ENCODE data around the gene TBX10.
"Not testable (repeated sequence)": the region's sequence is repeated elsewhere in the genome, so short reads cannot be mapped to it uniquely, and the experiment has no call there.

TBX10 gene

DNA sequence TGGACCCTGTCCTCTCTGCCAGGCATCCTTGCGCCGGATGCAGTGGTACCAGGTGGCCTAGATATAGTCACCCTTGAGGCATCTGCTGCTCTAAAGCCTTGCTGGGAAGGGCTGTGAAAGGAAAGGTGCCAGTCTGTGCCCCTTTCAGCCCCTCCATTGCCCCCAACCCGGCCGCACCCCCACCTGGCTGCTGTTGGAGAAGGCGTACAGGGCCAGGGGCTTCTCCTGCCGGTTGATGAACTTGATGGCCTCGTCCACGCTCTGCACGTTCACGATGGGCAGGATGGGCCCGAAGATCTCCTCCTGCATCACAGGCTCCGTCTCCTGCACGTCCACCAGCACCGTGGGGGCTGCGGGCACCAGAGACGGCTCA is 24.6 kb upstream of the TBX10 start:
- DNase-seq, result no peak

- no peak for DNase-seq
Measured at GRCh38 chr11:67663532-67664212, 24.1 kb upstream of the TBX10 start.

- DNase-seq, result no peak
Measured at GRCh38 chr11:67662835-67663531, 23.4 kb upstream of the TBX10 start.

GRCh38 chr11:67662142-67662834 is 22.7 kb upstream of the TBX10 start:
- no peak for DNase-seq

DNA sequence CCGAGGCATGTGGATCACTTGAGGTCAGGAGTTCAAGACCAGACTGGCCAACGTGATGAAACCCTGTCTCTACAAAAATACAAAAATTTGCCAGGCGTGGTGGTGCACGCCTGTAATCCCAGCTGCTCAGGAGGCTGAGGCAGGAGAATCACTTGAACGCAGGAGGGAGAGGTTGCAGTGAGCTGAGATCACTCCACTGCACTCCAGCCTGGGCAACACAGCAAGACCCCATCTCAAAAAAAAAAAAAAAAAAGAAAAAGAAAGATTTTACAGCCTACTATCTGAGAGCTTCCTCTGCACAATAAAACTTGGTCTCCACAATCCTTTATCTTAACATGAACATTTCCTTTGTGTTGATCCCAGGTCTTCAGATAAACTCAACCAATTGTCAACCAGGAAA is 21.2 kb upstream of the TBX10 start:
- not testable (repeated sequence) for DNase-seq

GRCh38 chr11:67659651-67660165 is 20.1 kb upstream of the TBX10 start:
- DNase-seq, result not testable (repeated sequence)

GRCh38 chr11:67657300-67657699 is 17.7 kb upstream of the TBX10 start:
- DNase-seq, result no peak

GRCh38 chr11:67656278-67656922 is 16.8 kb upstream of the TBX10 start:
- DNase-seq, result no peak

- no peak for DNase-seq
Measured at GRCh38 chr11:67654225-67654624, 14.7 kb upstream of the TBX10 start.

DNA sequence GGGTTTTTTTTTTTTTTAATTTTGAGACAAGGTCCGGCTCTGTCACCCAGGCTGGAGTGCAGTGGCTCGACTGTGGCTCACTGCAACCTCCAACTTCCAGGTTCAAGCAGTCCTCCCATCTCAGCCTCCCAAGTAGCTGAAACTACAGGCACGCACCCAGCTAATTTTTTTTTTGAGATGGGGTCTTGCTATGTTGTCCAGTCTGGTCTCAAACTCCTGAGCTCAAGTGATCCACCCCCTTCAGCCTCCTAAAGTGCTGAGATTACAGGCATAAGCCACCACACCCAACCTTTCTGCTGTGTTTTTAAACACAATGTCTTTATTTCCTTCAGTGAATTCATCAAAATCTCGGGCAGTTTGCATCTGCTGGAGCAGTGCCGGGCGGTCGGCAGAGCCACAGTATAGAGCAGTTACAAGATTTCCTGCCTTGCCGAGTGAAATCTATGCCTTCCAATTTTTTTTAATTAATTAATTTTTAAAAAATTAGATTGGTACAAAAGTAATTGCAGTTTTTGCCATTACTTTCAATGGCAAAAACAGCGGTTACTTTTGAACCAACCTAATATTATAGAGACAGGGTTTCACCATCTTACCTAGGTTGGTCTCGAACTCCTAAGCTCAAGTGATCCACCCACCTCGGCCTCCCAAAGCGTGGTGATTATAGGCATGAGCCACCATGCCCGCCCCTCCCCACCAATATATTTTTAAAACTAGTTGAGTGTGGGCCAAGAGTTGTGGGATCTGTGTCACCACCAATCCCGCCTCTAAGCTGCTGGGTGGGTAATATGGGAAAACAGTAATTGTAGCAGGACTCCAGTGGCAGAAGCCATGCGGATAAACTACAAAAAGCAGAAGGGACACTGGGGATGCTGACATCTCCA is 13.6 kb upstream of the TBX10 start:
- DNase-seq, result no peak

DNA sequence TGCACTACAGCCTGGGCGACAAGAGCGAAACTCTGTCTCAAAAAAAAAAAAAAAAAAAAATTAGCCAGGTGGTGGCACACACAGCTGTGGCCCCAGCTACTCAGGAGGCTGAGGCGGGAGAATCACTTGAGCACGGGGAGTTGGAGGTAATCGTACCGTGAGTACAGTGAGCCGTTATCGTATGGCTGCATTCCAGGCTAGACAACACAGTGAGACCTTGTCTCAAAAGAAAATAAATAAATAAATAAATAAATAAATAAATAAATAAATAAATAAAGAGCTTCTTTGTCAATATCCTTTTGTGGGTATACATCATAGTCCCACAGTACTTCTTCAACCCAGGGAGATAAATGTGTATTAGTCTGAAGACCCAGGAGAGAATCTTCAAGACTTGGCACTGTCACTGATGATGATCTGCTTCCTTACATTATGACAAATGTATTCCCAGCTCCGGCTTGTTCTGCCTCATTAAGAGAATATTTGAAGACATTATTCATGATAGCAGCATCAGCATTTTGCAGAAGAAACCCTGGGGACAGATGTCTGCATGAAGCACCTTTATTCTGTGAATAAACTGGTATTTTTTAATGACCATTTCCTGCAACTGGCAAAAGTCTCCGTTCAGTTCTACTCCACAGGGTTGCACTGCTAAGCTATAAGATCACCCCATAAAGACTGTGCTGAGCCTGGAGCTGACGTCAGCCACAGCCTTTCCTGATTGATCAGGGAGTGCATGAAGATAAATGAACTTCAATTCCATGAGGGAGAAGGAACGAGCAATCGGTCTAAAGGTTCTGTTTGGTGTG is 12.6 kb upstream of the TBX10 start:
- no peak for DNase-seq

DNA sequence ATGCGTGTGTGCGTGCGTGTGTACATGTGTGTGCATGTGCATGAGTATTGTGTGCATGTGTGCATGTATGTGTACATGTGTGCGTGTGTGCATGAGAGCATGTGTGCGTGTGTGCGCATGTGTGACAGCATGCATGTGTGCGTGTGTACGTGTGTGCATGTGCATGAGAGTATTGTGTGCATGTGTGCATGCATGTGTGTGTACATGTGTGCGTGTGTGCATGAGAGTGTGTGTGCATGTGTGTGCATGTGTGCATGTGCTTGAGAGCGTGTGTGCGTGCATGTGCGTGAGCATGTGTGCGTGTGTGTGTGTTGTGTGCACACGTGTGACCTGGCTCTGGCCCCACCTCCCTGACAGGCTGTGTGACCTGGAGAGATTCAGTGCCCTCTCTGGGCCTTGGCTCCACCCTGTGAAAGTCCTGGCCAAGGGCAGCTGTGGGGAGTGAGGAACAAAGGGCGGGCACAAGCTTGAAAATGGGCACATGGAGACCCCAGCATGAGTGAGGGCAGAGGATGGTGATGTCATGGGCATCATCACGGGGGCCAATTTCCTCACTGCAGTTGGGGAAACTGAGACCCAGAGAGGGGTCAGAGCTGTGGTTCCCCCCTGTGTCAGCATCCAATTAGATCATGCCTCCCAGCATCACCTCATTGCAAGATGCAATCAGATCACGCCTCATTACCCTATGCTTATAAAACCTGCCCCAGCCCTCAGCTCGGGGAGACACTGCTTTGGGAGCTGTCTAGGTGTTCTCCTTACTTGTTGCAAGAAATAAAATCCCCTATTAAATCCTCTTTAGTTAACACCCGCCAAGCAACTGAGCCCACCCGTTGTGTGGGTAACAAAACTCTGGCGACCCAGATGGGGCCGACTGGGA is 10.3 kb upstream of the TBX10 start:
- DNase-seq, result no peak

GRCh38 chr11:67648796-67649613 is 9.4 kb upstream of the TBX10 start:
- DNase-seq, result no peak

GRCh38 chr11:67648140-67648795 is 8.7 kb upstream of the TBX10 start:
- peak; percentile 52 to 87 for DNase-seq

DNA sequence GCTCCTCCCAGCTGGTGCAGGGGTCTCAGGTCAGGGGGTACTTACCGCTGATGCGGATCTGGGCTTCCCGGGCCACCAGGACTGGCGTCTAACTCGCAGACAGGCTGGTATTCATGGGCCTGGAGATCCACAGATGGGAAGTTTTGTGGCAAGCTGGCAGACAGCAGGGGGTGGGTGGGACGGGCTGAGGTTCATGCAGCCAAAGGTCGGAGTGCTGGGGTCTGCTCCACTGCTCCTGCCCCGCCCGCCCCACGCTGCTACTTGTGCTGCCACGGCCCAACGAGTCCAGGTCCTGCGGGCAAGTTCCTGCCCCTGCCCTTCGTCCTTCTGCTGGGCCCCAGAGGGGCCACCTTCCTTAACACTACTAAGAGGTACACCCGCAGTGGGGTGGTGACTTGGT is 7.9 kb upstream of the TBX10 start:
- DNase-seq, result no peak

DNA sequence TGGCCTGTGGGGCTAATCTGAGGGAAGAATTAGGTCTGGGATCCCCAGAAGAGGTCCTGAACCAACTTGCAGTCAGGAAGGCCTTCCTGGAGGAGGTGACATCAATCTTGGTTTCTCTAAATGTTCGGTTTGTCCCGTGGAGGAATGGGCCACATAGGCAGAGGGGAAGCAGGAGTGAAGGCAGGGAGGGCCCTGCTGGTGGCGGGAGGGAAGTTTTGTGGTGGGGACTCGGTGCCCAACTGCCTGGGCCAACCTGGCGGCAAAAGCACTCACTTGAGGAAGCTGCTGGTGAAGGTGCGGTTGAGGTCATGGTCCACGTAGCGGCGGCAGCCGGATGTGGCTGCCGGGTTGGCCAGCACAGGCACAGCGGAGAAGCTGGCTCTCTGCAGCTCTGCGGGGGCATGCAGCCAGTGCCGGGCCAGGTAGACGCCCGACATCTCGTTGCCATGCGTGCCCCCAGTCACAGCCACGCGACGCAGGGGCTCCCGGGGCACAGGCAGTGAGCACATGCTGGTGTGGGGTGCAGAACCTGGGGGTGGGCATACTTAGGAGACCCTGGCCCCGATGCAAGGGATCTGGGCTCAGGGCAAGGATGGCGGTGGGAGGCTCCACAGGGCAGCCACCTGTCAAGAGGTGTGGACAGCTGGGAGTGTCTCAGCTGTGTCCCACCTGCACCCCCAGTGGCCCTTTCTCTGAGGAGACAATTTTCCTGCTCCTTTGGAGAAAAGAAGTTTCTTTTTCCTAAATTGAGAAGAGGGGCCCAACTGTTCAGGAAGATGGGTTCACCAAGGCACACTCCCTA is 7.2 kb upstream of the TBX10 start:
- DNase-seq, result no peak

DNA sequence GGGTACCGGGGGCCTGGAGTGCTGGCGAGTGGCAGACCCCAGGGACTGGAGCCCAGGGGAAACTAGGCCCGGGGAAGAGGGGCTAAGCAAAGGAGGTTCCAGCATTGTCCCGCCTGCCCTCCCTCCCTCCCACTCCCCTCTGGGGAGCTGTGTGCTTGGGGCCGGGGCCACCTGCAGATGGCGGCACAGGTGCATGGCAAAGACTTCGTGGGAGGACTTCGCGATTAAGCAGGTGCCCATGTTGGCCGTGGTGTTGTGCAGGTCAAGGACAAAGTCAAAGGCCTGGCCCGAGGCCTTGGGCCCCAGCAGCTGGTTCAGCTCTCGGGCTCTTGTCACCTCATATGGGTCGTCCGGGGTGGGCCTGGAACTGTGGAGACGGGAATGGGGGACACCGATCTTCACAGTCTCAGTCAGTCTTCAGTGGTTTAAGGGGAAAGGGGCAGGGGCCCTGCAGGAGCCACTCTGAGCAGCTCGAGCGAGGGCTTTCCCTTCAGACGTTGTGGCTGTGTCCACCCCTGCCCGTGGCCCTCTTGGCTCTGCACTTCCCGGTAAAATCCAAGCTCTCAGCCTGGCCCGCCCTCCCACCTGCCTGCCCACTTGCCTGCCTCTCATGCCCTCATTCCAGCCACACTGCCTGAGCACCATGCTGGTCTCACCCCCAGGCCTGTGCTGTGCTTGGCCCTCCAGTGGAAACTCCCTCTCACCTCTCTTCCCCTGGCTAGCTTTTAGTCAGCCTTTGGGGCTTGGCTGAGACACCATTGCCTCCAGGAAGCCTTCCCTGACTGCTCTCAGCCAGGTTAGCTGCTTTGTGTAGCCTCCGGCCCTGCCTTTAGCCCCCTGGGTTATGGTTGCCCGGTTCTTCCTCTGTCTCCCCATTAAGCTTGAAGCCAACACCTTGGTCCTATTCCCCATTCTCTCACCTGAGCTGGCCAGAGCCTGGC is 6.2 kb upstream of the TBX10 start:
- DNase-seq, result no peak
